Small intestine (tissue), 7 donors: ENCODE measurements around the gene PPP1R15B. TPM values are rescaled to one million over a fixed set of nuclear protein-coding genes. Genes with fewer than 3 reads are reported as not detected.

Experiments used
- DNase-seq, 2 donors: peaks; one replicate each; pipeline versions ENCODE4 v3.0.0 to v3.0.0-alpha.2; 2013
- FAIRE-seq: peaks from 2 replicates; lab custom pipeline; 2012; peaks lifted over from hg19 to GRCh38; lab: Jason Lieb, UNC
- H3K27ac ChIP-seq, 3 donors: one replicate each; pipeline ENCODE4 v1.5.1; 2013; ENCODE audit warnings: low read length in 2 of 3, mild to moderate bottlenecking in 2 of 3, control low read depth in 1 of 3, inconsistent platforms in 1 of 3, low read depth in 1 of 3, moderate library complexity in 1 of 3
- H3K27me3 ChIP-seq, 3 donors: one replicate each; pipeline ENCODE4 v1.6.1; 2013; ENCODE audit warnings: low read length in 3 of 3, inconsistent platforms in 1 of 3; ENCODE audit not compliant: control insufficient read depth in 3 of 3, insufficient read depth in 3 of 3
- H3K36me3 ChIP-seq, 3 donors: one replicate each; pipeline ENCODE4 v1.6.1; 2013; ENCODE audit warnings: low read length in 3 of 3, inconsistent platforms in 1 of 3, low read depth in 1 of 3, mild to moderate bottlenecking in 1 of 3, moderate library complexity in 1 of 3; ENCODE audit not compliant: control insufficient read depth in 3 of 3, insufficient read depth in 2 of 3
- H3K4me1 ChIP-seq, 3 donors: one replicate each; pipeline ENCODE4 v1.6.1; 2013; ENCODE audit warnings: low read length in 2 of 3, inconsistent platforms in 1 of 3, low read depth in 1 of 3, mild to moderate bottlenecking in 1 of 3, moderate library complexity in 1 of 3; ENCODE audit not compliant: control insufficient read depth in 3 of 3, insufficient read depth in 2 of 3
- H3K4me3 ChIP-seq, 3 donors: one replicate each; pipeline ENCODE4 v1.5.1; 2013; ENCODE audit warnings: low read length in 3 of 3, control low read depth in 1 of 3, inconsistent platforms in 1 of 3, low read depth in 1 of 3, mild to moderate bottlenecking in 1 of 3, moderate library complexity in 1 of 3
- H3K9me3 ChIP-seq, 2 donors: one replicate each; pipeline ENCODE4 v1.6.1; 2013; ENCODE audit warnings: low read depth in 1 of 2, low read length in 1 of 2; ENCODE audit not compliant: control insufficient read depth in 2 of 2, insufficient read depth in 1 of 2
- WGBS, 3 donors: extraction: QIAGEN DNeasy Blood & Tissue Kit; methylation state at CpG; one replicate each; pipeline ENCODE4 v1.1.7; 2013; 5-methylcytosine and 5-hydroxymethylcytosine counted together
- polyA plus RNA-seq, 4 donors: library from polyadenylated mRNA; stranded (reverse) in 3 of 4; unstranded in 1 of 4; fragments of 200-250 nt in 3 of 4; fragments of 120-200 nt in 1 of 4; gene quantifications; one replicate each; pipeline versions ENCODE4 v1.2.1 to v1.2.3, GENCODE V29; 2013
- donor health status: healthy with polysubstance abuse.
- donor health status: control.
- donor health status: control.
- donor health status: Bipolar disorder and iron deficiency.
- donor health status: healthy.

Gene PPP1R15B
- polyA plus RNA-seq, 4 donors, result 9.4 to 48.1 (median 17.7) TPM

GRCh38 chr1:204367193-204367858 is 44.3 kb downstream of the PPP1R15B start:
- no peak overlapping the region for H3K27ac ChIP-seq
- H3K9me3 ChIP-seq, result no peaks in the 10 kb centered on the region
- FAIRE-seq (no peak), DNase-seq (no peak)
- H3K36me3 ChIP-seq, result peaks cover 0 to 73% (median 13%) of the 10 kb centered on the region in 3 donors
- 77 to 88% (median 87%) methylated on average over 16 of the region's 16 CpGs for WGBS, 3 donors
- H3K27me3 ChIP-seq, result no peaks in the 10 kb centered on the region
- H3K4me1 ChIP-seq, result peaks cover 0 to 31% (median 0%) of the 10 kb centered on the region in 3 donors
- H3K4me3 ChIP-seq, result no peak overlapping the region

DNA sequence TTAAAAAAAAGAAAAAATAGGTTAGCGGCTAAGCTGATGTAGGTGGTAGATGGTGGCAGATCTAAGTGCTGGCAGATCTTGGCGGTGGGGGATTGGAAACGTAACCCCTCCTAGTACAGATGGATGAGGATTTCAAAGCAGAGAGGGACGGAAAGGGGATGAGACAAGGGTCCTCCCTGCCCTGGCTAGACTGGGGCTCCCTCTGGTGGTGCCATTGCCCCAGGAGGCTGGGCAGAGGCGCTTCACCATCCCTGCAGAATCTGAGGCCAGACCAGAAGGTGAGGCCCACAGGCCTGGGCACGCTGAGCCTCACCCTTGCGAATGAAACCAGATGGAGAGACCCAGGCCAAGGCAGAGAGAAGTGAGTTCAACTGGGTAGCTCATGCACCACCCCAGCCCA is 44.9 kb downstream of the PPP1R15B start:
- no peaks in the 10 kb centered on the region for H3K9me3 ChIP-seq
- H3K4me3 ChIP-seq, result no peak overlapping the region
- 87 to 95% (median 89%) methylated on average over 7 of the region's 7 CpGs for WGBS, 3 donors
- no peak overlapping the region for H3K27ac ChIP-seq
- peaks cover 0 to 76% (median 13%) of the 10 kb centered on the region in 3 donors for H3K36me3 ChIP-seq
- H3K4me1 ChIP-seq, result peaks cover 0 to 37% (median 0%) of the 10 kb centered on the region in 3 donors
- H3K27me3 ChIP-seq, result no peaks in the 10 kb centered on the region
- FAIRE-seq (no peak), DNase-seq (no peak)

DNA sequence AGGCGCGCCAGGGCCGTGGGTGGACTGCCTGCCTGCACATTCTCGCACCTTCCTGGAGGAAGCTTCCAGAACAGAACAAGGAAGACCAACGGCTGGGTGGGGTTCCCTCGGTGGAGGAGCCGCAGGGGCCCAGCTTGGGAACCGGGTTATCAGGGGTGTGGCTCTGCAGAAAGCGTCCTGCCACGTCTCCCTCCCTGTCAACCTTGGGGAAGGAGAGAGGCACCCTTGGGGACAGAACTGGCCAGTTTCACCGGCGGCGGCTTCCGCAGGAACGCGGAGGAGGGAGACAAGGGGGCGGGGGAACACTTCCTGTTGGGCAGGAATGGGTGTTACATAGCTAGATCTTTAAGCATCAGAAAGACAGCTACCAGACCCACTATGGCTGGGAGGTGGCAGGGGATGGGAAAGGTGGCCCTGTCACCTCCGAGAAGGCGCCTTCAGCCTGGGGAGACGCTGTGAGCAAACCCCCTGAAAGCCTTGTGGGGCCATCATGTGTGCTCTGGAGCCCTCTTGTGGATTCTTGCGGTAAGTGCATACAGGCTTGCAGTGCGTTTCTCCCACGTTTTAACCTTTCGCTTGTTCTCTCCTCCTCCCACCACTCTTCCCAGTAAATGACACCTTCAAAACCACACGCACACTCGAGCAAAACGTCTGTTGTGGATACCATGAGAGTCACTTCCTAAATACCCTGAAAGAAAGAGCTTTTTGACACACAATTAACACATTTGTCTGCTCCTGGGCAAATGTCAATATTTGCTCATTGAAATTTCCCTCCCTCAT is 48.1 kb downstream of the PPP1R15B start:
- peak overlapping the region in 2 of 3 donors; percentile 28 to 38 for H3K4me3 ChIP-seq
- no peaks in the 10 kb centered on the region for H3K27me3 ChIP-seq
- peak overlapping the region; percentile 17 to 79 (median 59) for H3K27ac ChIP-seq
- no peaks in the 10 kb centered on the region for H3K9me3 ChIP-seq
- peaks cover 0 to 57% (median 0%) of the 10 kb centered on the region in 3 donors for H3K4me1 ChIP-seq
- WGBS, 3 donors, result 0 to 2% (median 1%) methylated on average over 27 of the region's 27 CpGs
- DNase-seq (peak; percentile 81 to 93), FAIRE-seq (no peak)
- H3K36me3 ChIP-seq, result peaks cover 0 to 71% (median 4%) of the 10 kb centered on the region in 3 donors

DNA sequence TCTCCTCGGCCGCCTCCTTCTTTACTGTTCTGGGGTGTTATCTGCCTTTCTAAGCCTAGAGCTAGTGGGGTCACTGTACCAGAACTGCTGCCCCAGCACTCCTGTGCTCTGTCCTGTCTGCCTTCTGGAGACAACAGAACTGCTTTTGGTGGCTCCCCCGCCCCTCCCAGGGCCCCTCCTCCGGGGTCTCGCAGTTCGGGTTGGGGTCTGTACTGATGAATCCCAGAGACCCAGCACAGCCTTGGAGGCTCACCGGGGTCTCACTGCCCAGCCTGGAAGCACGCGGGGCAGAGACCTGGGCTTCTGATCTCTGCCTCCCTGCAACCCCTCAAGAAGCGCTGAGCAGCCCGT is 48.7 kb downstream of the PPP1R15B start:
- Histone ChIP-seq H3K36me3 (peaks cover 0 to 71% (median 4%) of the 10 kb centered on the region in 3 donors), H3K4me1 (peaks cover 0 to 62% (median 0%) of the 10 kb centered on the region in 3 donors), H3K27me3 (no peaks in the 10 kb centered on the region), H3K4me3 (peak overlapping the region in 1 of 3 donors; percentile 38), H3K27ac (peak overlapping the region in 2 of 3 donors; percentile 59 to 79), H3K9me3 (no peaks in the 10 kb centered on the region)
- FAIRE-seq (no peak), DNase-seq (no peak)
- 47 to 69% (median 64%) methylated on average over 10 to 11 of the region's 11 CpGs for WGBS, 3 donors

- Histone ChIP-seq H3K4me3 (no peak overlapping the region), H3K9me3 (no peaks in the 10 kb centered on the region), H3K4me1 (peaks cover 0 to 62% (median 0%) of the 10 kb centered on the region in 3 donors), H3K36me3 (peaks cover 0 to 69% (median 0%) of the 10 kb centered on the region in 3 donors), H3K27me3 (no peaks in the 10 kb centered on the region), H3K27ac (peak overlapping the region in 1 of 3 donors; percentile 52)
- FAIRE-seq, result no peak
- 79 to 83% (median 81%) methylated on average over 10 of the region's 10 CpGs for WGBS, 3 donors
- DNase-seq, result no peak
Measured at GRCh38 chr1:204361781-204362180, 49.8 kb downstream of the PPP1R15B start.

DNA sequence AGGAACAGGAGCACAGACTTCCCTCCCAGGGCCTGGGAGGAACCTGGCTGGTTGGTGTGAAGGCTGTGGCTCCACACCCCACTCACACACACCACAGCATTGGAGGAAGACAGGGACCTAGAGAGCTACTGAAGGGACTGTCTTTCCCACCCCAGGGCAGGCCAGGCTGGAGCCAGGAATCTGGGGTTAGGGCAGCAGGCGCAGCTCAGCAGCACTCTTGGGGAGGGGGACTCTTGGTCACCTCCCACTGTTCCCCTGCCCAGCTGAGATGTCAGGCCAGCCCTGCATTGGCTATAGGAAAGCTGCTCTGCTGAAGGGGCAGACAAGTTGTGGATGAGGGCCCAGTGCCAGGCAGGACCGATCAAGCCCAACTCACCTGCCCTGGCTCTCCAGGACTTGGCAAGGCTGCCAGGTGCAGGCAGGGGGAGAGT is 50.3 kb downstream of the PPP1R15B start:
- DNase-seq (no peak), FAIRE-seq (no peak)
- H3K36me3 ChIP-seq, result peaks cover 0 to 65% (median 0%) of the 10 kb centered on the region in 3 donors
- no peaks in the 10 kb centered on the region for H3K9me3 ChIP-seq
- H3K4me3 ChIP-seq, result no peak overlapping the region
- WGBS, 3 donors, result 57 to 77% (median 75%) methylated on average over 1 to 2 of the region's 2 CpGs
- H3K27me3 ChIP-seq, result no peaks in the 10 kb centered on the region
- peaks cover 0 to 62% (median 0%) of the 10 kb centered on the region in 3 donors for H3K4me1 ChIP-seq
- H3K27ac ChIP-seq, result peak overlapping the region in 1 of 3 donors; percentile 52

GRCh38 chr1:204360314-204360713 is 51.3 kb downstream of the PPP1R15B start:
- FAIRE-seq (no peak), DNase-seq (no peak)
- Histone ChIP-seq H3K27ac (peak overlapping the region in 1 of 3 donors; percentile 6), H3K4me1 (peaks cover 0 to 59% (median 0%) of the 10 kb centered on the region in 3 donors), H3K36me3 (peaks cover 0 to 61% (median 0%) of the 10 kb centered on the region in 3 donors), H3K9me3 (no peaks in the 10 kb centered on the region), H3K27me3 (no peaks in the 10 kb centered on the region), H3K4me3 (no peak overlapping the region)
- 61 to 68% (median 64%) methylated on average over 4 of the region's 4 CpGs for WGBS, 3 donors

GRCh38 chr1:204359474-204360255 is 52.0 kb downstream of the PPP1R15B start, which contains the start of gene PLEKHA6:
TSS of gene PLEKHA6 (minus strand) at chr1:204359929. CDS start at chr1:204273727, 86,202 bp downstream.
- no peaks in the 10 kb centered on the region for H3K27me3 ChIP-seq
- no peaks in the 10 kb centered on the region for H3K9me3 ChIP-seq
- peaks cover 0 to 54% (median 0%) of the 10 kb centered on the region in 3 donors for H3K4me1 ChIP-seq
- 25 to 64% (median 47%) methylated on average over 20 of the region's 20 CpGs for WGBS, 3 donors
- DNase-seq, result no peak
- peak within 1 kb of the TSS in 1 of 3 donors; percentile 16 for H3K27ac ChIP-seq
- peaks cover 0 to 57% (median 0%) of the 10 kb centered on the region in 3 donors for H3K36me3 ChIP-seq
- FAIRE-seq, result no peak
- H3K4me3 ChIP-seq, result peak within 1 kb of the TSS in 1 of 3 donors; percentile 7
